ENCODE data around the gene ARRDC5.
"Not testable (repeated sequence)": the region's sequence is repeated elsewhere in the genome, so short reads cannot be mapped to it uniquely, and the experiment has no call there.

DNA sequence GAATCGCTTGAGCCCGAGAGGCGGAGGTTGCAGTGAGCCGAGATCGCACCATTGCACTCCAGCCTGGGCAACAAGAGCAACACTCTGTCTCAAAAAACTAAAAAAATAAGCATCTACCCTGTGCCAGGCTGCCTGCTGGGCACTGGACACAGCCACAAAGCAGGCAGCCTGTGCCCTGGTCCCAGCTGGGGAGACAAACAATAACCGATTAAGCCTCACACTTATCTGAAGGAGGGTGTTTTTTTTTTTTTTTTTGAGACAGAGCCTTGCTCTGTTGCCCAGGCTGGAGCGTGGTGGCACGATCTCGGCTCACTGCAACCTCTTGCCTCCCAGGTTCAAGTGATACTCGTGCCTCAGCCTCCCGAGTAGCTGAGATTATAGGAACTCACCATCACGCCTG is 46.2 kb downstream of the ARRDC5 start:
- TF ChIP-seq EZH2 (IDR thresholded peaks at IDR 0.05; ENCODE audit: insufficient read depth, low read length): not testable (repeated sequence)
- TF ChIP-seq, protein P1, sequence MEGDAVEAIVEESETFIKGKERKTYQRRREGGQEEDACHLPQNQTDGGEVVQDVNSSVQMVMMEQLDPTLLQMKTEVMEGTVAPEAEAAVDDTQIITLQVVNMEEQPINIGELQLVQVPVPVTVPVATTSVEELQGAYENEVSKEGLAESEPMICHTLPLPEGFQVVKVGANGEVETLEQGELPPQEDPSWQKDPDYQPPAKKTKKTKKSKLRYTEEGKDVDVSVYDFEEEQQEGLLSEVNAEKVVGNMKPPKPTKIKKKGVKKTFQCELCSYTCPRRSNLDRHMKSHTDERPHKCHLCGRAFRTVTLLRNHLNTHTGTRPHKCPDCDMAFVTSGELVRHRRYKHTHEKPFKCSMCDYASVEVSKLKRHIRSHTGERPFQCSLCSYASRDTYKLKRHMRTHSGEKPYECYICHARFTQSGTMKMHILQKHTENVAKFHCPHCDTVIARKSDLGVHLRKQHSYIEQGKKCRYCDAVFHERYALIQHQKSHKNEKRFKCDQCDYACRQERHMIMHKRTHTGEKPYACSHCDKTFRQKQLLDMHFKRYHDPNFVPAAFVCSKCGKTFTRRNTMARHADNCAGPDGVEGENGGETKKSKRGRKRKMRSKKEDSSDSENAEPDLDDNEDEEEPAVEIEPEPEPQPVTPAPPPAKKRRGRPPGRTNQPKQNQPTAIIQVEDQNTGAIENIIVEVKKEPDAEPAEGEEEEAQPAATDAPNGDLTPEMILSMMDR (IDR thresholded peaks at IDR 0.05; ENCODE audit: insufficient read depth, low read depth, low read length): not testable (repeated sequence)

Data from astrocyte (in vitro differentiated cells and primary cell).